Measurements from ENCODE around the gene PPP4R4.
"Not testable (repeated sequence)": the region's sequence is repeated elsewhere in the genome, so short reads cannot be mapped to it uniquely, and the experiment has no call there.

The PPP4R4 gene

GRCh38 chr14:94268582-94268981 is 94.5 kb downstream of the PPP4R4 start:
- not testable (repeated sequence) for H3K27ac ChIP-seq (ENCODE audit: low read depth, low read length); H3K4me1 ChIP-seq (ENCODE audit: control insufficient read depth, insufficient read depth, low read length); H3K27me3 ChIP-seq (ENCODE audit: control insufficient read depth, insufficient read depth, low read length); H3K9ac ChIP-seq (ENCODE audit: low read length); H3K4me3 ChIP-seq (ENCODE audit: low read length); H3K36me3 ChIP-seq (ENCODE audit: control insufficient read depth, insufficient read depth, low read length)

GRCh38 chr14:94269156-94269555 is 95.0 kb downstream of the PPP4R4 start:
- Histone ChIP-seq H3K27me3 (ENCODE audit: control insufficient read depth, insufficient read depth, low read length) (no peaks in the 10 kb centered on the region), H3K27ac (ENCODE audit: low read depth, low read length) (no peak overlapping the region), H3K36me3 (ENCODE audit: control insufficient read depth, insufficient read depth, low read length) (no peaks in the 10 kb centered on the region), H3K9ac (ENCODE audit: low read length) (no peak overlapping the region), H3K4me1 (ENCODE audit: control insufficient read depth, insufficient read depth, low read length) (no peaks in the 10 kb centered on the region), H3K4me3 (ENCODE audit: low read length) (no peak overlapping the region)

GRCh38 chr14:94276898-94277561 is 102.9 kb downstream of the PPP4R4 start:
- not testable (repeated sequence) for H3K4me1 ChIP-seq (ENCODE audit: control insufficient read depth, insufficient read depth, low read length); H3K27me3 ChIP-seq (ENCODE audit: control insufficient read depth, insufficient read depth, low read length); H3K4me3 ChIP-seq (ENCODE audit: low read length); H3K27ac ChIP-seq (ENCODE audit: low read depth, low read length); H3K9ac ChIP-seq (ENCODE audit: low read length); H3K36me3 ChIP-seq (ENCODE audit: control insufficient read depth, insufficient read depth, low read length)

GRCh38 chr14:94278731-94279130 is 104.6 kb downstream of the PPP4R4 start:
- no peaks in the 10 kb centered on the region for H3K36me3 ChIP-seq (ENCODE audit: control insufficient read depth, insufficient read depth, low read length)
- H3K27me3 ChIP-seq (ENCODE audit: control insufficient read depth, insufficient read depth, low read length) = no peaks in the 10 kb centered on the region
- H3K4me3 ChIP-seq (ENCODE audit: low read length) = no peak overlapping the region
- no peak overlapping the region for H3K27ac ChIP-seq (ENCODE audit: low read depth, low read length)
- no peak overlapping the region for H3K9ac ChIP-seq (ENCODE audit: low read length)
- no peaks in the 10 kb centered on the region for H3K4me1 ChIP-seq (ENCODE audit: control insufficient read depth, insufficient read depth, low read length)

- Histone ChIP-seq H3K9ac (ENCODE audit: low read length) (no peak overlapping the region), H3K36me3 (ENCODE audit: control insufficient read depth, insufficient read depth, low read length) (no peaks in the 10 kb centered on the region), H3K4me3 (ENCODE audit: low read length) (no peak overlapping the region), H3K27me3 (ENCODE audit: control insufficient read depth, insufficient read depth, low read length) (no peaks in the 10 kb centered on the region), H3K27ac (ENCODE audit: low read depth, low read length) (no peak overlapping the region), H3K4me1 (ENCODE audit: control insufficient read depth, insufficient read depth, low read length) (no peaks in the 10 kb centered on the region)
Observed at GRCh38 chr14:94282991-94283723, 109.0 kb downstream of the PPP4R4 start.

- Histone ChIP-seq H3K4me1 (ENCODE audit: control insufficient read depth, insufficient read depth, low read length) (no peaks in the 10 kb centered on the region), H3K9ac (ENCODE audit: low read length) (no peak overlapping the region), H3K4me3 (ENCODE audit: low read length) (no peak overlapping the region), H3K27ac (ENCODE audit: low read depth, low read length) (no peak overlapping the region), H3K27me3 (ENCODE audit: control insufficient read depth, insufficient read depth, low read length) (no peaks in the 10 kb centered on the region), H3K36me3 (ENCODE audit: control insufficient read depth, insufficient read depth, low read length) (no peaks in the 10 kb centered on the region)
Observed at GRCh38 chr14:94284221-94284620, 110.1 kb downstream of the PPP4R4 start.

GRCh38 chr14:94285158-94285557 is 111.0 kb downstream of the PPP4R4 start:
- no peaks in the 10 kb centered on the region for H3K27me3 ChIP-seq (ENCODE audit: control insufficient read depth, insufficient read depth, low read length)
- H3K4me3 ChIP-seq (ENCODE audit: low read length) = no peak overlapping the region
- H3K9ac ChIP-seq (ENCODE audit: low read length) = no peak overlapping the region
- H3K36me3 ChIP-seq (ENCODE audit: control insufficient read depth, insufficient read depth, low read length) = no peaks in the 10 kb centered on the region
- no peaks in the 10 kb centered on the region for H3K4me1 ChIP-seq (ENCODE audit: control insufficient read depth, insufficient read depth, low read length)
- H3K27ac ChIP-seq (ENCODE audit: low read depth, low read length) = no peak overlapping the region

GRCh38 chr14:94288610-94289465 is 114.7 kb downstream of the PPP4R4 start:
- Histone ChIP-seq H3K9ac (ENCODE audit: low read length) (no peak overlapping the region), H3K36me3 (ENCODE audit: control insufficient read depth, insufficient read depth, low read length) (no peaks in the 10 kb centered on the region), H3K4me3 (ENCODE audit: low read length) (no peak overlapping the region), H3K27ac (ENCODE audit: low read depth, low read length) (no peak overlapping the region), H3K4me1 (ENCODE audit: control insufficient read depth, insufficient read depth, low read length) (no peaks in the 10 kb centered on the region), H3K27me3 (ENCODE audit: control insufficient read depth, insufficient read depth, low read length) (no peaks in the 10 kb centered on the region)

- Histone ChIP-seq H3K4me3 (ENCODE audit: low read length) (no peak overlapping the region), H3K27me3 (ENCODE audit: control insufficient read depth, insufficient read depth, low read length) (no peaks in the 10 kb centered on the region), H3K9ac (ENCODE audit: low read length) (no peak overlapping the region), H3K4me1 (ENCODE audit: control insufficient read depth, insufficient read depth, low read length) (no peaks in the 10 kb centered on the region), H3K27ac (ENCODE audit: low read depth, low read length) (no peak overlapping the region), H3K36me3 (ENCODE audit: control insufficient read depth, insufficient read depth, low read length) (no peaks in the 10 kb centered on the region)
Observed at GRCh38 chr14:94290197-94290596, 116.1 kb downstream of the PPP4R4 start.

- Histone ChIP-seq H3K27ac (ENCODE audit: low read depth, low read length) (no peak overlapping the region), H3K9ac (ENCODE audit: low read length) (no peak overlapping the region), H3K4me3 (ENCODE audit: low read length) (no peak overlapping the region), H3K27me3 (ENCODE audit: control insufficient read depth, insufficient read depth, low read length) (no peaks in the 10 kb centered on the region), H3K4me1 (ENCODE audit: control insufficient read depth, insufficient read depth, low read length) (no peaks in the 10 kb centered on the region), H3K36me3 (ENCODE audit: control insufficient read depth, insufficient read depth, low read length) (no peaks in the 10 kb centered on the region)
Observed at GRCh38 chr14:94291159-94291905, 117.2 kb downstream of the PPP4R4 start.

GRCh38 chr14:94291906-94292525 is 117.9 kb downstream of the PPP4R4 start:
- Histone ChIP-seq H3K36me3 (ENCODE audit: control insufficient read depth, insufficient read depth, low read length) (no peaks in the 10 kb centered on the region), H3K9ac (ENCODE audit: low read length) (no peak overlapping the region), H3K4me1 (ENCODE audit: control insufficient read depth, insufficient read depth, low read length) (no peaks in the 10 kb centered on the region), H3K4me3 (ENCODE audit: low read length) (no peak overlapping the region), H3K27ac (ENCODE audit: low read depth, low read length) (no peak overlapping the region), H3K27me3 (ENCODE audit: control insufficient read depth, insufficient read depth, low read length) (no peaks in the 10 kb centered on the region)

GRCh38 chr14:94292526-94292871 is 118.4 kb downstream of the PPP4R4 start:
- Histone ChIP-seq H3K36me3 (ENCODE audit: control insufficient read depth, insufficient read depth, low read length) (no peaks in the 10 kb centered on the region), H3K27me3 (ENCODE audit: control insufficient read depth, insufficient read depth, low read length) (no peaks in the 10 kb centered on the region), H3K9ac (ENCODE audit: low read length) (no peak overlapping the region), H3K27ac (ENCODE audit: low read depth, low read length) (no peak overlapping the region), H3K4me3 (ENCODE audit: low read length) (no peak overlapping the region), H3K4me1 (ENCODE audit: control insufficient read depth, insufficient read depth, low read length) (no peaks in the 10 kb centered on the region)
